ENCODE data around the gene OSBP2. TPM values are rescaled to one million over a fixed set of nuclear protein-coding genes. Genes with fewer than 3 reads are reported as not detected.

Gene OSBP2
- polyA plus RNA-seq, 2 of the 4 experiments (the other 2 are of a cell fraction) = 2.7 to 6.0 TPM

GRCh38 chr22:30833322-30833721 is 138.6 kb downstream of the OSBP2 start:
- H3K4me2 ChIP-seq = 0 out of 3 replicates have a peak overlapping the region, but pooled peaks have one; percentile 5
- ATAC-seq (no peak), DNase-seq (ENCODE audit: low read depth in 1 of 2, low spot score in 1 of 2) (peak in 1 of 2 experiments; percentile 56), FAIRE-seq (no peak)
- H3K4me1 ChIP-seq = peaks cover 45% of the 10 kb centered on the region
- peak overlapping the region; percentile 93 to 99; a peak in 5 of 6 replicates for H3K27ac ChIP-seq
- POLR2A ChIA-PET = interaction anchor here (0.5 kb wide), 1 partner anchor 23 kb away, joined by 3 read pairs; no protein-coding TSS in a partner anchor
- peaks cover 9% of the 10 kb centered on the region; the same call in 1 of the 3 replicates for H3K9me3 ChIP-seq
- no peak overlapping the region for H3K4me3 ChIP-seq
- WGBS (ENCODE audit: missing lambda C conversion rate) = 68% methylated on average over 2 of the region's 2 CpGs
- no peak for TF ChIP-seq RFX5 (IDR thresholded peaks at IDR 0.05)
- TF ChIP-seq HES2 (IDR thresholded peaks at IDR 0.05) = no peak
- no peak for TF ChIP-seq EP300 (IDR thresholded peaks at IDR 0.05)
- no peak for TF ChIP-seq NFE2L2 (conservative IDR thresholded peaks at IDR 0.05; ENCODE audit: low read length)
- TF ChIP-seq ZC3H11A (IDR thresholded peaks at IDR 0.05) = no peak
- no peak for TF ChIP-seq CBX2 (IDR thresholded peaks at IDR 0.05; ENCODE audit: borderline replicate concordance, low read depth)
- TF ChIP-seq KDM1A (IDR thresholded peaks at IDR 0.05; ENCODE audit: low read depth) = no peak
- TF ChIP-seq KDM5A (IDR thresholded peaks at IDR 0.05) = no peak
- no peak for TF ChIP-seq FOXS1 (CRISPR knock-in tag; IDR thresholded peaks at IDR 0.05)
- no peak for TF ChIP-seq ATOH8 (CRISPR knock-in tag; IDR thresholded peaks at IDR 0.05; ENCODE audit: low read depth)
- TF ChIP-seq HEYL (CRISPR knock-in tag; IDR thresholded peaks at IDR 0.05) = no peak
- TF ChIP-seq FOSB (CRISPR knock-in tag; IDR thresholded peaks at IDR 0.05) = no peak
- CTCF ChIA-PET = interaction anchor here (0.6 to 2.2 kb wide), 3 partner anchors 18 to 58 kb away, joined by 3 to 6 read pairs (median 4); no protein-coding TSS in a partner anchor

GRCh38 chr22:30837531-30837930 is 142.9 kb downstream of the OSBP2 start:
- H3K9me3 ChIP-seq = peaks cover 12% of the 10 kb centered on the region; the same call in 1 of the 3 replicates
- ChIA-PET CTCF (interaction anchor here (1.6 kb wide), 1 partner anchor 13 kb away, joined by 3 read pairs; no protein-coding TSS in a partner anchor), POLR2A (no interaction called here)
- H3K4me1 ChIP-seq = peaks cover 22% of the 10 kb centered on the region
- ATAC-seq (no peak), DNase-seq (ENCODE audit: low read depth in 1 of 2, low spot score in 1 of 2) (no peak), FAIRE-seq (no peak)
- TF ChIP-seq HDAC2 (IDR thresholded peaks at IDR 0.05) = no peak
- no peak for TF ChIP-seq USF2 (IDR thresholded peaks at IDR 0.05)
- TF ChIP-seq KDM5A (IDR thresholded peaks at IDR 0.05) = no peak
- no peak for TF ChIP-seq CBX2 (IDR thresholded peaks at IDR 0.05; ENCODE audit: borderline replicate concordance, low read depth)
- no peak for TF ChIP-seq GATA3 (IDR thresholded peaks at IDR 0.05; ENCODE audit: borderline replicate concordance)
- no peak for TF ChIP-seq CHD2 (IDR thresholded peaks at IDR 0.05; ENCODE audit: low read length, partially characterized antibody)
- TF ChIP-seq NR3C1 (IDR thresholded peaks at IDR 0.05) = no peak
- TF ChIP-seq MAX (IDR thresholded peaks at IDR 0.05) = no peak
- TF ChIP-seq EP300 (IDR thresholded peaks at IDR 0.05) = no peak
- no peak for TF ChIP-seq EHMT2 (IDR thresholded peaks at IDR 0.05; ENCODE audit: low read depth)
- H3K4me3 ChIP-seq = no peak overlapping the region
- no peak overlapping the region for H3K4me2 ChIP-seq
- peak overlapping the region in 1 of 2 experiments; percentile 69; a peak in 3 of 6 replicates for H3K27ac ChIP-seq
- 86% methylated on average over 5 of the region's 6 CpGs for WGBS (ENCODE audit: missing lambda C conversion rate)

GRCh38 chr22:30838111-30838510 is 143.4 kb downstream of the OSBP2 start:
- 78% methylated on average over 3 of the region's 3 CpGs for WGBS (ENCODE audit: missing lambda C conversion rate)
- Histone ChIP-seq H3K27ac (no peak overlapping the region), H3K4me1 (peaks cover 17% of the 10 kb centered on the region), H3K4me2 (no peak overlapping the region), H3K4me3 (no peak overlapping the region), H3K9me3 (peaks cover 12% of the 10 kb centered on the region; the same call in 1 of the 3 replicates)
- CTCF ChIA-PET = interaction anchor here (1.6 kb wide), 1 partner anchor 13 kb away, joined by 3 read pairs; no protein-coding TSS in a partner anchor
- POLR2A ChIA-PET = no interaction called here
- DNase-seq (ENCODE audit: low read depth in 1 of 2, low spot score in 1 of 2) (no peak), ATAC-seq (no peak), FAIRE-seq (no peak)
- TF ChIP-seq CHD4 (IDR thresholded peaks at IDR 0.05; ENCODE audit: borderline replicate concordance) (no peak), HOXA7 (CRISPR knock-in tag; IDR thresholded peaks at IDR 0.05) (no peak), SMC3 (IDR thresholded peaks at IDR 0.05) (no peak), KDM5A (IDR thresholded peaks at IDR 0.05) (no peak), USF2 (IDR thresholded peaks at IDR 0.05) (no peak), MAFK (IDR thresholded peaks at IDR 0.05; ENCODE audit: partially characterized antibody) (no peak), HES2 (IDR thresholded peaks at IDR 0.05) (no peak)

Measured in A549 (cell line).